DOHH2 (cell line): Measurements from ENCODE around the gene TTC39A.

Experiments used
- H3F3A ChIP-seq: fragments of 200-600 bp; sonication (generic), shearing (Covaris generic); 2 replicates; pipeline ENCODE4 v1.6.0; 2016; ENCODE audit warnings: antibody characterized with exemption, mild to moderate bottlenecking; ENCODE audit not compliant: control insufficient read depth, insufficient read depth
- H3K27ac ChIP-seq: fragments of 200-600 bp; sonication (generic); 2 replicates; pipeline ENCODE4 v1.5.1; 2014; ENCODE audit warnings: low read depth, mild to moderate bottlenecking, low read length, moderate library complexity
- H3K27me3 ChIP-seq: fragments of 200-600 bp; sonication (generic); 2 replicates; pipeline ENCODE4 v1.6.1; 2014; ENCODE audit warnings: mild to moderate bottlenecking, low read length, mixed read lengths; ENCODE audit not compliant: control insufficient read depth
- H3K36me3 ChIP-seq: fragments of 200-600 bp; sonication (generic); 2 replicates; pipeline ENCODE4 v1.6.1; 2014; ENCODE audit warnings: mild to moderate bottlenecking, low read length, moderate library complexity, mixed read lengths; ENCODE audit not compliant: control insufficient read depth
- H3K4me1 ChIP-seq: fragments of 200-600 bp; sonication (generic); 2 replicates; pipeline ENCODE4 v1.6.1; 2014; ENCODE audit warnings: mild to moderate bottlenecking, low read length, mixed read lengths; ENCODE audit not compliant: control insufficient read depth
- H3K4me2 ChIP-seq: fragments of 200-600 bp; sonication (generic); 2 replicates; pipeline ENCODE4 v1.6.0; 2014; ENCODE audit warnings: mild to moderate bottlenecking, low read length, moderate library complexity
- H3K4me3 ChIP-seq: fragments of 200-600 bp; sonication (generic); 2 replicates; pipeline ENCODE4 v1.5.1; 2014; ENCODE audit warnings: mild to moderate bottlenecking, low read length, mixed read lengths
- H3K79me2 ChIP-seq: fragments of 200-600 bp; sonication (generic); 2 replicates; pipeline ENCODE4 v1.6.1; 2014; ENCODE audit warnings: mild to moderate bottlenecking, low read length, mixed read lengths; ENCODE audit not compliant: control insufficient read depth
- H3K9me2 ChIP-seq: fragments of 200-600 bp; sonication (generic); replicated peaks from 2 replicates; pipeline ENCODE4 v1.6.1; 2014; ENCODE audit warnings: mild to moderate bottlenecking, low read length, mixed read lengths; ENCODE audit not compliant: control insufficient read depth
- H3K9me3 ChIP-seq: fragments of 200-600 bp; sonication (generic); 2 replicates; pipeline ENCODE4 v1.6.1; 2014; ENCODE audit warnings: antibody characterized with exemption, low read length, mixed read lengths; ENCODE audit not compliant: control insufficient read depth, insufficient read depth
- H4K20me1 ChIP-seq: fragments of 200-600 bp; sonication (generic); 2 replicates; pipeline ENCODE4 v1.6.0; 2014; ENCODE audit warnings: low read depth, mild to moderate bottlenecking, antibody characterized with exemption, low read length, moderate library complexity; ENCODE audit not compliant: control insufficient read depth, insufficient read depth
- CTCF ChIP-seq: fragments of 200-600 bp; sonication (generic); IDR thresholded peaks from one replicate; pipeline ENCODE4 v1.5.1; 2014; ENCODE audit warnings: antibody characterized with exemption, mild to moderate bottlenecking, low read depth, low read length; ENCODE audit not compliant: poor library complexity, severe bottlenecking
- EZH2phosphoT487 ChIP-seq: fragments of 200-600 bp; sonication (generic); IDR thresholded peaks from 2 replicates; pipeline ENCODE4 v1.6.1; 2017; ENCODE audit warnings: borderline replicate concordance, mild to moderate bottlenecking, antibody characterized with exemption, low read length, moderate library complexity, mixed read lengths

TTC39A gene

DNA sequence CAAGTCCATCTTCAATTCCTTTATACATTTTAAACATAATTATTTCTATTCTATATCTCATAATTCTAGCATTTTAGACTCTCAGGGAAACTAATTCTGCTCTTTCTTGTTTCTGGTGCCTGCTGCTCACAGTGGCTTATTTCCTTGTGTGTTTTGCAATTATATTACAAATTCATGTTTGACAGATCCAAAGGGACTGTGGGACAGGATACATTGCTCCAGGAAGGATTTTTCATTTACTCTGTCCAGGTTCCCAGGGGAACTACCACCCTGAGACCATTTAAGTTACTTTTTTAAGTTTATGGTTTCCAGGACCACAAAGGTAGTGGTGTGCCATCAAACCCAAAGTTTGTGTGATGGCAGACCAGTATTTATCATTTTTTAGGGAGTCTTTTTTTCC lies 6.6 kb downstream of the TTC39A start:
- Histone ChIP-seq H3K27ac (no peak overlapping the region), H3K4me3 (no peak overlapping the region), H3K9me3 (no peaks in the 10 kb centered on the region), H3F3A (no peaks in the 10 kb centered on the region), H3K9me2 (no peaks in the 10 kb centered on the region), H3K79me2 (no peaks in the 10 kb centered on the region), H3K4me1 (no peaks in the 10 kb centered on the region), H3K4me2 (no peak overlapping the region), H3K27me3 (peaks cover 7% of the 10 kb centered on the region), H4K20me1 (no peaks in the 10 kb centered on the region), H3K36me3 (no peaks in the 10 kb centered on the region)
- TF ChIP-seq CTCF (no peak), EZH2phosphoT487 (no peak)

GRCh38 chr1:51322417-51323101 lies 7.8 kb downstream of the TTC39A start:
- H3K27ac ChIP-seq, result no peak overlapping the region
- no peak overlapping the region for H3K4me2 ChIP-seq
- TF ChIP-seq EZH2phosphoT487 (no peak), CTCF (no peak)
- no peaks in the 10 kb centered on the region for H4K20me1 ChIP-seq
- H3K9me3 ChIP-seq, result no peaks in the 10 kb centered on the region
- H3K36me3 ChIP-seq, result no peaks in the 10 kb centered on the region
- H3K9me2 ChIP-seq, result no peaks in the 10 kb centered on the region
- H3K4me3 ChIP-seq, result no peak overlapping the region
- H3K27me3 ChIP-seq, result peaks cover 8% of the 10 kb centered on the region; the same call in 1 of the 2 replicates
- no peaks in the 10 kb centered on the region for H3F3A ChIP-seq
- no peaks in the 10 kb centered on the region for H3K79me2 ChIP-seq
- no peaks in the 10 kb centered on the region for H3K4me1 ChIP-seq

DNA sequence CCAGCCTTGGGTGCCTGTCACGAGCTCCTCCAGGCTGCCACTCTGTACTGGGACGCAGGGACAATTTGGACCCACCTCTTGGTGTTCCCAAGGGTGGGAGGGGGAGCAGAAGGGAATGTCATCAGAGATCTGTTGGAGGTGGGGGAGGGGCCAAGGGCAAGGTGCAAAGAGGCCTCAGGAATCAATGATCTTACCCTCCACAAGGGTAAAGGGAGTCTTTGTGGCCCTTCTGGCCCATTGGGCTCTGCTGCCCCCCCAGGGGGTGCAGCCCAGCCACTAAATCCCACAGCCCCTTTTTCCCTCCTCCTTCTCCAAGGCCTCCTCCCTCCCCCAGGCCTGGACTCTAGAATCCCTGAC lies 8.5 kb downstream of the TTC39A start:
- no peaks in the 10 kb centered on the region for H3K9me3 ChIP-seq
- H3K4me2 ChIP-seq, result no peak overlapping the region
- H3K79me2 ChIP-seq, result no peaks in the 10 kb centered on the region
- H3K9me2 ChIP-seq, result no peaks in the 10 kb centered on the region
- H3K27me3 ChIP-seq, result peaks cover 5% of the 10 kb centered on the region; the same call in 1 of the 2 replicates
- no peaks in the 10 kb centered on the region for H3F3A ChIP-seq
- H3K4me1 ChIP-seq, result no peaks in the 10 kb centered on the region
- no peaks in the 10 kb centered on the region for H3K36me3 ChIP-seq
- no peak overlapping the region for H3K27ac ChIP-seq
- no peaks in the 10 kb centered on the region for H4K20me1 ChIP-seq
- no peak overlapping the region for H3K4me3 ChIP-seq
- TF ChIP-seq EZH2phosphoT487, result no peak
